GM12865 (cell line): ENCODE data around the gene FOXP1.

ENCODE experiments used
- DNase-seq: peaks from one replicate; pipeline ENCODE4 v3.0.0; 2010; ENCODE audit warnings: low read depth
- H3K4me3 ChIP-seq: 2 replicates; pipeline ENCODE4 v1.5.1; 2011; ENCODE audit warnings: mild to moderate bottlenecking, low read depth, low read length, control low read depth
- CTCF ChIP-seq: IDR thresholded peaks from 2 replicates; pipeline ENCODE4 v1.5.1; 2011; ENCODE audit warnings: low read length, control low read depth, low read depth, inconsistent platforms; ENCODE audit not compliant: insufficient read depth; ENCODE audit errors: missing control alignments

Gene FOXP1

GRCh38 chr3:71117572-71118247, 465.8 kb downstream of the FOXP1 start:
- no peak for DNase-seq
- TF ChIP-seq CTCF, result no peak
- no peak overlapping the region for H3K4me3 ChIP-seq

GRCh38 chr3:71114610-71115009, 468.9 kb downstream of the FOXP1 start:
- H3K4me3 ChIP-seq, result no peak overlapping the region
- no peak for TF ChIP-seq CTCF
- no peak for DNase-seq

GRCh38 chr3:71112576-71112975, 471.0 kb downstream of the FOXP1 start:
- TF ChIP-seq CTCF, result no peak
- no peak overlapping the region for H3K4me3 ChIP-seq
- DNase-seq, result no peak

GRCh38 chr3:71111784-71112440, 471.6 kb downstream of the FOXP1 start:
- DNase-seq, result no peak
- TF ChIP-seq CTCF, result no peak
- no peak overlapping the region for H3K4me3 ChIP-seq

- no peak for DNase-seq
- no peak for TF ChIP-seq CTCF
- no peak overlapping the region for H3K4me3 ChIP-seq
These were observed 472.9 kb downstream of the FOXP1 start for GRCh38 chr3:71110385-71111222.

- DNase-seq, result no peak
- TF ChIP-seq CTCF, result no peak
- H3K4me3 ChIP-seq, result no peak overlapping the region
These were observed 473.6 kb downstream of the FOXP1 start for GRCh38 chr3:71109977-71110285.
